ENCODE results near the gene CD9.

GRCh38 chr12:6285532-6286306 is 85.5 kb downstream of the CD9 start:
- TF ChIP-seq CTCF (IDR thresholded peaks at IDR 0.05; ENCODE audit: extremely low read depth in 1 of 2, insufficient read depth in 1 of 2, low read depth in 1 of 2, low read length in 2 of 2), result no peak
- no peak for TF ChIP-seq POLR2AphosphoS5 (IDR thresholded peaks at IDR 0.05; ENCODE audit: insufficient read depth, low read depth, low read length)
- TF ChIP-seq MAX (IDR thresholded peaks at IDR 0.05; ENCODE audit: insufficient read depth, insufficient read length), result no peak
- TF ChIP-seq MYC (IDR thresholded peaks at IDR 0.05; ENCODE audit: low read depth, low read length), result no peak
- peak; percentile 71 for TF ChIP-seq FOS (IDR thresholded peaks at IDR 0.05; ENCODE audit: borderline replicate concordance, insufficient read depth, low read length)
- no peak for TF ChIP-seq EZH2 (IDR thresholded peaks at IDR 0.05; ENCODE audit: borderline replicate concordance, low read depth, low read length, severe bottlenecking)
